HG03558 (cell line): ENCODE measurements around the gene KIAA1549.

Experiments
- ATAC-seq: cut with Tn5 transposase; IDR thresholded peaks from one replicate; pipeline ENCODE4 v1.9.1; 2021; ENCODE audit warnings: moderate number of reproducible peaks; ENCODE audit not compliant: unreplicated experiment; ENCODE audit errors: extremely low read depth

Gene KIAA1549

GRCh38 chr7:138784692-138785091, 196.5 kb downstream of the KIAA1549 start:
- ATAC-seq: no peak
